ENCODE measurements around the gene CCL18.
"Not testable (repeated sequence)": the region's sequence is repeated elsewhere in the genome, so short reads cannot be mapped to it uniquely, and the experiment has no call there.

The CCL18 gene

DNA sequence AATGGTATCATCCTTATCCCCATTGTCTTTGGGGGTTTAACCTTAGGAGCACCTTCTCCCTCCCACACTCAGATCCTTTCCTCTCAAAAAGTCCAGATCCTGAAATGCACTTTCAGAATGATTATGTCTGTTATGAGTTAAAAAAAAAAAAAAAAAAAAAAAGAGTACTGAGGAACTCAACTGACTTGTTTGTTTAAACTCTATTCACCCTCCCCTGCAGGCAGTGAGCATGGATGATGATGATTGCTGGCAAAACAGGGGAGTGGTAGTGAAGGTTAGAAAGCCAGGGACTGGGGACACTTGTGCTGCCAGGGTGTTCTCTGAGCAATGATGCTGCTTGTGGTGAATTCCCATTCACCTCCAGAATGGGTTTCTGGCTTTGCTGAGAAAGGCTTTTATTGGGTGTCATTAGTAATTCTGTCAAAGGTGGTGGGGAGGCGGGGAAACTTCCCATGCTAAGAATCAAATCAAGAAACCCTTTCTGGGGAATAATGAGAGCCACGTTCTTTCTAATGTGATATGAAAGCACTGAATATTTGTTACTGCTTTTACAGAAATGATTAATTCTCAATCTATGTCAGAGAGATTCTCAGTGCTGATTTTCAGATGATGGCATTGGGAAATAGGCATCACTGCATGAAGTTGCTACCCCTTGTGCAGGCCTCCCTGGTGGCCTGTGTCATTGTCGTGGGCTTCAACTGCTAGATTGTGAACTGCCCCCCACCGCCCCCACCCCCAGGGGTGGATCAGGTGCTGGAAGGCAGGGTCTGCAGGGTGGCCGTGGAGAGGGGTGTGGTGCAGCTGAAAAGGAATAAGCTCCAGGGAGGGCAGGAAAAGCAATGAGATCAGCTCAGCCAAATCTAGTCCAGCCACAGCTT lies 53.7 kb downstream of the CCL18 start:
- Mint-ChIP-seq H3K4me3 (no peak overlapping the region), H3K9me3 (no peaks in the 10 kb centered on the region), H3K27ac (no peak overlapping the region), H3K27me3 (ENCODE audit: low read depth) (no peaks in the 10 kb centered on the region), H3K4me1 (no peaks in the 10 kb centered on the region), H3K36me3 (ENCODE audit: low read depth) (no peaks in the 10 kb centered on the region)
- no peak for TF ChIP-seq CTCF (IDR thresholded peaks at IDR 0.05; ENCODE audit: unreplicated experiment in 3 of 3)

DNA sequence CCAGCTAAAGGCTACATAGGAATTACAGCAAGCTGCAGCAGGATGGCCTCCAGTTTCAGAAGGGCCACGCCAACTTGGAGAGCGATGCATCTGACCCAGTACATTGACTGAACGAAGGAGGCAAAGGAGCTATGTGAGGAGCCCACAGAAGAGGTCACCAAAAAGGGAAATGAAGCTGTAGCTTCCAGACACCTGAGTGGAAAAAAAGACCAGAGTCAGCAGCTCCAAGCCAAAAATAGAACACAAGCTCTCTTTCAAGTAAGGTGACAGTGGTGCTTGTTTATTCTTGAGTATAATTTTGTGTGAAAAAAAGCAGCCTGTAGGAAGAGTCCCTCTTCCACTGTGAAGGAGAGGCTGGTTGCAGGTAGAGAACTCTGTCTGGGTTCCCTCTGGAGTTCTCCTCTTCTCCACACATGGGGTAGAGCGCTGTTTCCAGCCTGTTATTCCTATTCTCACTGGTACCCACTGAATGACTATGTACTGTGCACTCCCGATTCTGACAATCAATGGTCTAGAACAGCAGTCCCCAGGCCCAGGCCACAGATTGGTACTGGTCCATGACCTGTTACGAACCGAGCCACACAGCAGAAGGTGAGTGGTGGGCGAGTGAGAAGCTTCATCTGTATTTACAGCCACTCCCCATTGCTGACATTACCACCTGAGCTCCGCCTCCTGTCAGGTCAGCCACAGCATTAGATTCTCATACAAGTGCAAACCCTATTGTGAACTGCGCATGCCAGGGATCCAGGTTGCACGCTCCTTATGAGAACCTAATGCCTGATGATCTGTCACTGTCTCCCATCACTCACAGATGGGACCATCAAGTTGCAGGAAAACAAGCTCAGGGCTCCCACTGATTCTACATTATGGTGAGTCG lies 54.6 kb downstream of the CCL18 start:
- Mint-ChIP-seq H3K4me3 (no peak overlapping the region), H3K4me1 (no peaks in the 10 kb centered on the region), H3K27me3 (ENCODE audit: low read depth) (no peaks in the 10 kb centered on the region), H3K36me3 (ENCODE audit: low read depth) (no peaks in the 10 kb centered on the region), H3K9me3 (no peaks in the 10 kb centered on the region), H3K27ac (no peak overlapping the region)
- TF ChIP-seq CTCF (IDR thresholded peaks at IDR 0.05; ENCODE audit: unreplicated experiment in 3 of 3) = no peak

DNA sequence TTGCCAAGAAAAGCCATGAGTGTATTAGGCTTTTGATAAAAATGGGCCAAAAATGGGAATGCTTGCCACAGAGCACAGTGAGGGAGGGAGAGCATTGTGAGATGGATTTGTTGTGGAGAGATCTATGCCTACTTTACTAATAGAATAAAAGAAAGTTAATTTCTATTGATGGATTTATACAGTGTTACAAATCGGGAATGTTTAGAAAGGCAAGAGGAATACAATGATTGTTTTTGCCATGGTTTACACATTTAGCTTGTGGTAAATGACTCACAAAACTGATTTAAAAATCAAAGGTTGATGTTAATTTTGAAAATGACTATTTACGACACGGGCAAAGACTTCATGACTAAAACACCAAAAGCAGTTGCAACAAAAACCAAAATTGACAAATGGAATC lies 56.1 kb downstream of the CCL18 start:
- H3K4me1 Mint-ChIP-seq = no peaks in the 10 kb centered on the region
- no peak for TF ChIP-seq CTCF (IDR thresholded peaks at IDR 0.05; ENCODE audit: unreplicated experiment in 3 of 3)
- no peaks in the 10 kb centered on the region for H3K9me3 Mint-ChIP-seq

GRCh38 chr17:36121099-36121498 lies 57.0 kb downstream of the CCL18 start:
- not testable (repeated sequence) for H3K36me3 Mint-ChIP-seq (ENCODE audit: low read depth); H3K9me3 Mint-ChIP-seq; H3K4me3 Mint-ChIP-seq; H3K4me1 Mint-ChIP-seq; H3K27me3 Mint-ChIP-seq (ENCODE audit: low read depth); H3K27ac Mint-ChIP-seq

More for the DNA sequence above, 56.1 kb downstream of the CCL18 start:
- no peaks in the 10 kb centered on the region for H3K27me3 Mint-ChIP-seq (ENCODE audit: low read depth)
- no peak overlapping the region for H3K27ac Mint-ChIP-seq
- no peaks in the 10 kb centered on the region for H3K36me3 Mint-ChIP-seq (ENCODE audit: low read depth)
- H3K4me3 Mint-ChIP-seq = no peak overlapping the region
